RCC 7860 (cell line): ENCODE results near the gene EDEM1.
"Not testable (repeated sequence)": the region's sequence is repeated elsewhere in the genome, so short reads cannot be mapped to it uniquely, and the experiment has no call there.

ENCODE experiments used
- DNase-seq: peaks from one replicate; pipeline ENCODE4 v3.0.0-alpha.2; 2015; ENCODE audit warnings: low spot score
- FAIRE-seq: peaks from 2 replicates; lab custom pipeline; 2012; peaks lifted over from hg19 to GRCh38; lab: Jason Lieb, UNC

Gene EDEM1

GRCh38 chr3:5170975-5171374 lies 16.5 kb upstream of the EDEM1 start:
- DNase-seq: no peak
- no peak for FAIRE-seq

- DNase-seq (no peak), FAIRE-seq (no peak)
These were observed 15.5 kb upstream of the EDEM1 start for GRCh38 chr3:5172018-5172417.

- FAIRE-seq, DNase-seq: not testable (repeated sequence)
These were observed 8.5 kb upstream of the EDEM1 start for GRCh38 chr3:5179036-5179435.

GRCh38 chr3:5181469-5182141 lies 5.9 kb upstream of the EDEM1 start:
- FAIRE-seq: no peak
- no peak for DNase-seq

- DNase-seq, FAIRE-seq: not testable (repeated sequence)
These were observed 3.8 kb upstream of the EDEM1 start for GRCh38 chr3:5183714-5184113.

GRCh38 chr3:5184499-5184898 lies 3.0 kb upstream of the EDEM1 start:
- no peak for FAIRE-seq

GRCh38 chr3:5185093-5185673 lies 2.3 kb upstream of the EDEM1 start:
- no peak for DNase-seq
- FAIRE-seq: no peak

More at GRCh38 chr3:5184499-5184898, 3.0 kb upstream of the EDEM1 start:
- DNase-seq: no peak

- FAIRE-seq: no peak
- no peak for DNase-seq
These were observed 1.2 kb upstream of the EDEM1 start for GRCh38 chr3:5186089-5186857.

- FAIRE-seq (no peak), DNase-seq (no peak)
These were observed 700 bp upstream of the EDEM1 start for GRCh38 chr3:5186858-5187155.

GRCh38 chr3:5187920-5188418 lies 462 bp downstream of the EDEM1 start:
- no peak for DNase-seq
- no peak for FAIRE-seq

GRCh38 chr3:5188419-5189221 lies 1.1 kb downstream of the EDEM1 start:
- FAIRE-seq (no peak), DNase-seq (no peak)

GRCh38 chr3:5190147-5190791 lies 2.8 kb downstream of the EDEM1 start:
- DNase-seq: no peak
- FAIRE-seq: no peak

GRCh38 chr3:5191555-5192304 lies 4.2 kb downstream of the EDEM1 start:
- FAIRE-seq (no peak), DNase-seq (no peak)

GRCh38 chr3:5192571-5193365 lies 5.3 kb downstream of the EDEM1 start:
- DNase-seq: no peak

GRCh38 chr3:5194341-5194740 lies 6.8 kb downstream of the EDEM1 start:
- no peak for DNase-seq
- FAIRE-seq: no peak

More at GRCh38 chr3:5192571-5193365, 5.3 kb downstream of the EDEM1 start:
- no peak for FAIRE-seq

- FAIRE-seq (peak; percentile 77), DNase-seq (peak; percentile 62)
These were observed 7.4 kb downstream of the EDEM1 start for GRCh38 chr3:5194801-5195509.

- no peak for FAIRE-seq
- DNase-seq: peak; percentile 40
These were observed 8.1 kb downstream of the EDEM1 start for GRCh38 chr3:5195605-5196004.

GRCh38 chr3:5197022-5197421 lies 9.5 kb downstream of the EDEM1 start:
- no peak for DNase-seq
- no peak for FAIRE-seq
